ENCODE data around the gene MEF2A.
A peak's percentile ranks its signal among the peaks of the same experiment; 100 is the strongest.

MEF2A gene

DNA sequence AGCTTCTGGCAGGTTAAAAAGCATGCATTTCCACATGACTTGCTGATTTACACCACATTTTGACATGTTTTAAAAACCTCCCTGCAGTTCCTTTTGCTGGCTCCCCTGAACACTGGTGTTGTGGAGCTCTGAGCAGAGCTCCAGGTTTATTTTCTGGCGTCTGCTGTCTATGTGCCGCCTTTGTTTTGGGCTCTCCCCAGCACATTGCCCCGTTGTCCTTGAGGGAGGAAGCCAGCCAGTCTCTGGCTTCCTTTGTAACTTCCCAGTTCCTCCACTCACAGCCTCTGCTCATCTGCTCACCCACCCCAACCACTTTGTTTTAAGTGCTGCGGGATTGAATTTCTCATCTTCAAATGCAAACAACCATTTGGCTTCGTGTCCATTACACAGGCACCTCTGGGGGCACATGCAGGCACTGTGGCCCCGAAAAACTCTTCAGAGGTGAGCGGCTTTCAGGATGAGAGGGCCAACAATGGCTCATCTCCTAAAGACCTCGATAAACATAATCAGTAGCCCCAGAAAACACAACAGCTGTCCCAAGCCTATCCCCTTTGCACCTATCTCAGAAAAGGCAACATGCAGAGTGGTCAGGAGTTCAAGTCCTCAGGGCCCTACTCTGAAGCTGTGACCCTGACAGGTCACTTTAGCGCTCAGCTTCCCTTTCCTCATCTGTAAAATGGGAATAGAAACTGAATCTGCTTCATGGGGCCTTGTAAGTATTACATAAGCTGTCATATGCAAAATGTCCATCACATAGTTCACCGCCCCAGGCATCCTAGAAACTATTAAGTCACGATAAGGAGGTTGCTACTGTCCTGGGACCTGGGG lies 1.3 kb upstream of the MEF2A start:
- peak in 11 of 14 donors; percentile 26 to 72 (median 50) for DNase-seq

DNA sequence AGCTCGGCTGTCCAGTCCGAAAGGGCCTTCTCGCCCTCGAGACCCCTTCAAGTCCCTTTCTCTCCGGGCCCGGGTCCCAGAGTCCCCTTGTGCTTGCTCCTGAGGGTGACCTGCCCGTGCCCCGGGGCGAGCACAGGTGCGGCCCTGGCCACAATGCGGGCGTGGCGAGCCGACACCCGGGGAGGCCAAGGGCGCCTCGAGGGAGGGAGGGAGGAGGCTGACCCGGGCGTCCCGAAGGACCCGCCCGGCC lies 810 bp upstream of the MEF2A start:
- peak in 3 of 14 donors; percentile 53 to 73 (median 71) for DNase-seq

- peak in 8 of 14 donors; percentile 22 to 75 (median 40) for DNase-seq
Observed at GRCh38 chr15:99566157-99566897, 543 bp downstream of the MEF2A start.

DNA sequence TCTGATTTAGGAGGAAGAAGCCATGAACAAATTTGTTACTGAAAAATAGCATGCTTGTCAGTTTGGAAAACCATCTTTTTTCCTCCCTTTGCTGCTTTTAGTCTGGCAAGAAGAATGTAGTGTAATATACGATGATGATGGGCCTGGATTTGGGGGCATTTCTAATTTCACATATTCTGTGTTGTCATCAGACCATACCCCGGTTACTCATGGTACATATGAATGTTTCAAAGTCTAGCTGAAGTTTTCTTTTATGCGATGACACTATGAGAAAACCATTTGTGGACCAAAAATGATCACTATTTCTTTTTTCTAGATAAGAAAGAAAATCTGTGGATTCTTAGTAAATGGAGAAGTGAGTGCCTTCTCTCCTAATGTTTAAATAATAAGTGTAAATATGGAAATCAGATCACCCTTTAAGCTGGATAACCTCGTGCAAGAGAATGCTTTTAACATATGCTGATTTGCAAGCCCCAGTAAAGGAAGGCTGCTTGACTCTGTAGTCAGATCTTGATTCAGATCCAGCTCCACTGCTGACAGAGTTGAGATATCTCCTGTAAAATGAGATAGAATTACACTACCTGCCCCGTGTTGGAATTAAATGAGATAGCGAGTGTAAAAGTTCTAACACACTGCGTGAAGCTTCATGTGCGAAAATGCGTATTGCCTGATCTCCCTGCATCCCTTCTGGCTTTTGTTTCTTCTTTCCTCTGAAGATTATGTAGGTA lies 3.0 kb downstream of the MEF2A start:
- peak in 1 of 14 donors; percentile 18 for DNase-seq

DNA sequence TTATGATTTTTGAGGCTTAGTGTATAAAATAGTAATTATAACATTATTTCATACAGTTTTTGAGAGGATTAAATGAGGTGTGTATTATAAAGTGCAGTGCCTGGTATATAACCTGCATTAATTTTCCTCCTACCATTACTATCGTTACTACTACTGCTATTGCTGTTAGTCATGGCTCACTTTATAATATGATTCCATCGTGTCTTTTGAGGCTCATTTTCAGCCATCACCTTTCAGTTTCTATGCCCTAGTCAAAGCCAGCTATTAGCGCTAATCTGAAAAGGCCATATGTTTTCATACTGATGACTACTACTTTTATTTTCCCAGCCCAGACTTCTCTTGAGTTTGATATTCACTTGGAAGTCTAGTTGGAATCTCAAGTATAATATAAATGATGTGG lies 5.5 kb downstream of the MEF2A start:
- no peak for DNase-seq

GRCh38 chr15:99574048-99574447 lies 8.3 kb downstream of the MEF2A start:
- no peak for DNase-seq

DNA sequence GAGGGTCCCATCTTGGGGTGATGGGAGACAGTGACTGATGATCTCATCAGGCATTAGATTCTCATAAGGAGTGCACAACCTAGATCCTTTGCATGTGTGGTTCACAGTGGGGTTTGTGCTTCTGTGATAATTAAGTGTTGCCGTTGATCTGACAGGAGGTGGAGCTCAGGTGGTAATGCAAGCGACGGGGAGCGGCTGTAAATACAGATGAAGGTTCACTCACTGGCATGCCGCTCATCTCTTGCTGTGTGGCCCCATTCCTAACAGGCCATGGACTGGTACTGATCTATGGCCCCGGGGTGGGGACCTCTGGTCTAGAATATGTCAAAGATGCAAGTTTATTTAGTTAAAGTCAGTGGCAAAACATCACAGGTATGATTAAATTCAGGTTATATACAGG lies 8.7 kb downstream of the MEF2A start:
- DNase-seq = no peak

- no peak for DNase-seq
Observed at GRCh38 chr15:99578809-99579208, 13.0 kb downstream of the MEF2A start.

DNA sequence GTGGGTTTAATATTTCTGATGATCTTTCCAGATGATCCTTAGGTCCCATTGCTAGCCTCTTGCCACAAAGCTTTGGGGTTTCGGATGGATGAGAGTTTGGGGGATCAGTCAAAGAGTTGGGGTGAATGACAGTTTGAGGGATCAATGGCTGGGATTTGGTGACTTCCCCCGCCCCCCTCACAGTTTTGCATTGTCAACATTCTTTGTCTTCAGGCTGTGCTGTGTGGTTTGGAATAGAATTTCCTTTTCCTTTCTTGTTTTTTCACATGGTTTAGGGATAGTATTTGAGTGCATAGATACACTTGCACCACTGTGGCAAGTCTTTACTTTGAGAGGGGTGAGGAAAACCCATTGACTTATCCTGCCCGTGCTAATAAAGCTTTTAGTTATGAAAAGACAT lies 14.3 kb downstream of the MEF2A start:
- DNase-seq = no peak

DNA sequence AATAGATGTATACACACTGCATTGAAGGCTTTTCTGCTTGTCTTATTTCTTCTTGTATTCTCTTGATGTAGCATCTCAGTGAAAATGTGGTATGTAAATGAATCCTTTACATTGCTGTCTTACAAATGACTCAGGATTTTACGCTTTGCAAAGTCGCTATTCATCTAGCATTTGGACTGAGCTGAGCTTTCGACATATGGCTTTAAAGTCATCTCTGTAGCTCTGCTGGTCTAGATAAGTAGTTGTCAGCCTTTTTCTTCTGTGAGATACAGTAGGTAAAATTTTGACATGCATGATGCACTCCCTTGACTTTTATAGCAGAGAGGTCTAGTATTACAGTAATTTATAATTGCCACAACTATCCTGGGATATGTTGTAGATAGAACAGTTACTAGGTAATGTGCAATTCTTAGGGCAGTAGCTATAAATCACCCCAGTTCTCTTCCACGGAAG lies 16.8 kb downstream of the MEF2A start:
- no peak for DNase-seq

- DNase-seq = no peak
Observed at GRCh38 chr15:99584081-99584600, 18.4 kb downstream of the MEF2A start.

GRCh38 chr15:99586121-99586520 lies 20.3 kb downstream of the MEF2A start:
- no peak for DNase-seq

- no peak for DNase-seq
Observed at GRCh38 chr15:99589801-99590200, 24.0 kb downstream of the MEF2A start.

GRCh38 chr15:99590913-99591646 lies 25.3 kb downstream of the MEF2A start:
- DNase-seq = no peak

- DNase-seq = no peak
Observed at GRCh38 chr15:99592145-99592791, 26.5 kb downstream of the MEF2A start.

GRCh38 chr15:99593070-99593469 lies 27.3 kb downstream of the MEF2A start:
- no peak for DNase-seq

GRCh38 chr15:99594916-99595315 lies 29.1 kb downstream of the MEF2A start:
- DNase-seq = no peak

DNA sequence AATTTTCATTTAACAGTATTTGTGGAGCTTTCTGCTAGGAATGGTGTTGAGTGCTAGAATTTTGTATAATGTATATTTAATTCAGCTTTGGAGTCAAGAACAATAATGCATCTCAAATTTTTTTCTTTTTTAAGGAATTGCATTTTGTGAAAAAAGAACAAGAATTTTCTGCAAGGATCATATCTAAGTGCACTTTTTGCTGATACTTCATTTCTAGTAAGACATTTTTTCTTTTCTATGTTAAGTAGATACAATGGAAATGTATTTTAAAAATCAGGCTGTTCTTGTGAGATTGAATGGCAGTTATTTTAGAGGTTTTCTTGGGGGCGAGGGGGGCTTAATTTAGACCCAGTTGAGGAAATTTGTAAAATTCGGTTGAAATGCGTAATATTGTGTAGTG lies 32.5 kb downstream of the MEF2A start:
- DNase-seq = no peak

GRCh38 chr15:99603828-99604227 lies 38.0 kb downstream of the MEF2A start:
- no peak for DNase-seq

DNA sequence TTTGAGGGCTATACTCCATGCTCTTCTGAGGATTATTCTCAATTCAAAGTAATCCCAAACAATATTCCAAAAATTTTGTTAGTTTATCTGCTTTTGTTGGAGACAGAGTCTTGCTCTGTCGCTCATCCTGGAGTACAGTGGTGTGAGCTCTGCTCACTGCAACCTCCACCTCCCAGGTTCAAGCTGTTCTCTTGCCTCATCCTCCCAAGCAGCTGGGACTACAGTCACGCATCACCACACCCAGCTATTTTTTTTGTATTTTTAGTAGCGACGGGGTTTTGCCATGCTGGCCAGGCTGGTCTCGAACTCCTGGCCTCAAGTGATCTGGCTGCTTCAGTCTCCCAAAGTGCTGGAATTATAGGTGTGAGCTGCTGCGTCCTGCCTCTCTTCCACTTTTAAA lies 39.1 kb downstream of the MEF2A start:
- DNase-seq = no peak

DNA sequence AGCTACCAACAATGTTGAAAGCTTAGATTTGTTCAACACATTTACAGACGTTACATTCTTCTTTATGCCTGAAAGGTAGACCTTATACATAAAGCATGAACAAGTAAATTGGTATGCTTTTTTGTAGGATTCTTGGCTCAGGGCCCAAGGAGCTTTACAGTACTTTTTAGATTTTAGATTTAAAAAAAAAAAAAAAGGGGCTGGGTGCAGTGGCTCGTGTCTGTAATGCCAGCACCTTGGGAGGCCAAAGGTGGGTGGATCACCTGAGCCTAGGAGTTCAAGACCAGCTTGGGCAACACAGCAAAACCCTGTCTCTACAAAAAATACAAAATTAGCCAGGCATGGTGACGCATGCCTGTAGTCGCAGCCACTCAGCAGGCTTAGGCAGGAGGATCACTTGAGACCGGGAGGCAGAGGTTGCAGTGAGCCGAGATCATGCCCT lies 39.7 kb downstream of the MEF2A start:
- no peak for DNase-seq

DNA sequence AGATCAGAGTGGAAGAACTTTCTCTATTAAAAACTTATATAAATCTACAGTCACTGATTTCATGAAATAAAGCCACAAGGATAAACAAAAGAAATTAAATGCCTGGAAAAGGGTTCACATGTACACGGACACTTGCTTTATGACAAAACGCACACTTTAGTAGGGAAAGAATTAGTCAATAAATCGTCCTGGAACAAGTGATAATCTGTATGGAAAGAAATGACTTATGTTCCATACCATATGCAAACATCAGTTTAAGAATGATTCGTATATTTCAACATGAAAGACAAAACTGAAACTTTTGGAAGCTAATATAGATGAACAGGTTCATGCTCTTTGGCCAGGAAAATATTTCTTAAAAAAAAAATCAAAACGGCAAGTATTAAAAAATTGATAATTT lies 40.2 kb downstream of the MEF2A start:
- DNase-seq = no peak

Measured in C1 segment of cervical spinal cord (tissue), 14 donors.